NCI-H1436 treated with DMSO at 0.1 percent for 48 hours (cell line): Measurements from ENCODE around the gene SLC3A2.
"Not testable (repeated sequence)": the region's sequence is repeated elsewhere in the genome, so short reads cannot be mapped to it uniquely, and the experiment has no call there.

Experiments
- DNase-seq: peaks from one replicate; lab custom pipeline; 2025; lab: John Stamatoyannopoulos, UW

Gene SLC3A2

GRCh38 chr11:62852523-62853188, 28.0 kb upstream of the SLC3A2 start:
- DNase-seq, result no peak

GRCh38 chr11:62853279-62853965, 27.3 kb upstream of the SLC3A2 start:
- DNase-seq, result no peak

- DNase-seq, result no peak
Measured at GRCh38 chr11:62854013-62854824, 26.5 kb upstream of the SLC3A2 start.

GRCh38 chr11:62854825-62855570, 25.7 kb upstream of the SLC3A2 start:
- no peak for DNase-seq

GRCh38 chr11:62855571-62856332, 24.9 kb upstream of the SLC3A2 start:
- DNase-seq, result peak; percentile 88

GRCh38 chr11:62856333-62856895, 24.3 kb upstream of the SLC3A2 start:
- no peak for DNase-seq

GRCh38 chr11:62857541-62857982, 23.1 kb upstream of the SLC3A2 start:
- no peak for DNase-seq

- no peak for DNase-seq
Measured at GRCh38 chr11:62858201-62858600, 22.5 kb upstream of the SLC3A2 start.

- DNase-seq, result not testable (repeated sequence)
Measured at GRCh38 chr11:62859281-62859703, 21.4 kb upstream of the SLC3A2 start.

GRCh38 chr11:62860835-62861563, 19.7 kb upstream of the SLC3A2 start:
- no peak for DNase-seq

- not testable (repeated sequence) for DNase-seq
Measured at GRCh38 chr11:62861564-62862192, 19.0 kb upstream of the SLC3A2 start.

- no peak for DNase-seq
Measured at GRCh38 chr11:62863687-62864335, 16.9 kb upstream of the SLC3A2 start.

GRCh38 chr11:62865635-62866034, 15.1 kb upstream of the SLC3A2 start:
- DNase-seq, result no peak

GRCh38 chr11:62874851-62875250, 5.8 kb upstream of the SLC3A2 start:
- no peak for DNase-seq

GRCh38 chr11:62875698-62876478, 4.8 kb upstream of the SLC3A2 start:
- DNase-seq, result no peak

- DNase-seq, result no peak
Measured at GRCh38 chr11:62876712-62877111, 4.0 kb upstream of the SLC3A2 start.

GRCh38 chr11:62879235-62879978, 1.3 kb upstream of the SLC3A2 start:
- no peak for DNase-seq
